Stimulated activated CD4-positive, alpha-beta T cell treated with anti-CD3 and anti-CD28 coated beads, Interleukin-15, amount 100 ng/mL, for 48 hours (primary cell): ENCODE results near the gene SLC5A11.
"Not testable (repeated sequence)": the region's sequence is repeated elsewhere in the genome, so short reads cannot be mapped to it uniquely, and the experiment has no call there.

Experiments used
- DNase-seq, 2 donors: peaks; one replicate each; pipeline ENCODE4 v3.0.0-alpha.2; 2020; ENCODE audit warnings: low read depth in 2 of 2

SLC5A11 gene

DNA sequence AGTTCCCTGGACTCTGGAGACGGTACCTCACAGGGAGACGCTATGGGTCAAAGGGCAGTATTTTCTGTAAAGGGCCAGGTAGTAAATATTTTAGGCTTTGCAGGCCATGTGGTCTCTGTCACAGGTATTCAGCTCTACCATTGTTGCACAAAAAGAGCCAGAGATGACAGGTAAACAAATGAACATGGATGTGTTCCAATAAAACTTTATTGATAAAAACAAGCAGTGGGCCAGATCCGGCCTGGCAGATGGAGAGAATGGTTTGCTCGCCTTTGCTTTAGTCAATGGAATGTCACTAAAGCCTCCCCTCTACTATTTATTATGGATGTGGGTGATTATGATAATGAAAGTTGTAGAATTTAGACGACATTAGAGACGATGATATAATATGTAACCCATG lies 8.9 kb upstream of the SLC5A11 start:
- no peak for DNase-seq

DNA sequence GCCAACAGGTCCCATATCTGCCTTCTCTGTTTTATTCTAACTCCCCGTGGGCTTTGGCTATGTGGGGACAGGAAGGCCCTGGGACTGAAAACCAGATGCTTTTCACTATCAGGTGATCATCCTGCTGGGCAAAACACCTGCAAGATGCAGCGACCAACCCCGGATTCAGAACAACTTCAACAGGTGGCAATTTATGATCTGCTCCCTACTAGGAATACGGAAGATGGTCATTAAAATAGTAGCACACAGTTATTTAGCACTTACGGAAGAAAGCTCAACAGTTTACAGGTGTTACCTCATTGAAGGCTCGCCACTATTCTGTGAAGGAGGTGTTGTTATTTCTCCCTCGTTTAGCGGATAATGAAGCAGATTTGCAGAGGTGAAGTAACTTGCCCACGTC lies 7.8 kb upstream of the SLC5A11 start:
- no peak for DNase-seq

DNA sequence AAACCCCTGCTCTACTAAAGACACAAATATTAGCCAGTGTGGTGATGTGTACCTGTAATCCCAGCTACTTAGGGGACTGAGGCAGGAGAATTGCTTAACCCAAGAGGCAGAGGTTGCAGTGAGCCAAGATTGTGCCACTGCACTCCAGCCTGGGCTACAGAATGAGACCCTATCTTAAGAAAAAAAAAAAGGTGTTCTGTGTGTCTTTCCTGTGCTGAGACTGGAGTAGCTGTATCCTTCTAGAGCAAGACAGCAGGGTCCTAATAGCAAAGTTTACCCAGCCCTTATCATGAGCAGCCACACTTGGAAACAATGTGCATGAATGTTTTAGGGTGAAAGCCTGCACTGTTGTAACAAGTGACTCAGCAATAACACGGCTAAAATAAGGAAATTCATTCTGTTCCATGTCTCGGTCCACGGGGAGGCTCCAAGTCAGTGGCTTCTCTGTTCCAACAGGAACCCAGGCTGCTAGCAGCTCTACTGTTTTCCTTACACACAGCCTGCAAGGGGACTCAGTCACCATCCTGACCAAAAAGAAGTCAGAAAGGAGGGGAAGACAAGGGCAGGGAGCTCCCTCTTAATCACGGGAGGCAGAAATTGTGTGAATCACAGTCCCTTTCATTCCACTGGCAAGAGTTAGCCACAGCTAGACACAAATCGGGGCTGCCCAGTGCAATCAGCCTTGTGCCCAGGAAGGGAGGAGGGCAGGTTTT lies 7.1 kb upstream of the SLC5A11 start:
- no peak for DNase-seq

DNA sequence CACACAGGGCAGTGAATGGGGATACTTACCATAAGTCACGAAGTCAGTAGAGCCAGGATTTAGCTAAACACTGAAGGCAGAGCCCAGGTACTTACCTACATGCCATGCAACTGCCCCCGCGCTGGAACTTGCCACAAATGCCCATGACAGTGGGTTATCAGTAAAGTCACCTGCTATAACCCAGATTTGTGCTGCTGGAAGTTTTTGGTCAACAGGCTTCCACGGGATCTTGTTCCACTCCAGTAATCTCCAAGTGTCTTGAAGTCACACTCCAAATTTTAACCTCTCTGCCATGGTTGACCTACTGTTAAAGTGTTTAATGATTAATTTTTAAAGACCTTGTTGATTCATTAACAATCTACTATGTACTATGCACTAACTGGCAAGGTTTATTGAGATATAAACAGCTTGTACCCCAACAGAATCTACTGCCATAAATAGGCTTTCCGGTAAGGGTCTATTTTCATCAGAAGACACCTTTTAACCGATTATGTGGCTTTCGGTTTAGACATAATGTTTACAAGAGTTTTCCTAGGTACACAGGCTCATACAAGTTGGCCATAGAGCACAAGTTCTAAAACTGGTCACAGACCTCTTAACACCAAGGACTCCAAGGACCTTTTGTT lies 6.3 kb upstream of the SLC5A11 start:
- DNase-seq: no peak

DNA sequence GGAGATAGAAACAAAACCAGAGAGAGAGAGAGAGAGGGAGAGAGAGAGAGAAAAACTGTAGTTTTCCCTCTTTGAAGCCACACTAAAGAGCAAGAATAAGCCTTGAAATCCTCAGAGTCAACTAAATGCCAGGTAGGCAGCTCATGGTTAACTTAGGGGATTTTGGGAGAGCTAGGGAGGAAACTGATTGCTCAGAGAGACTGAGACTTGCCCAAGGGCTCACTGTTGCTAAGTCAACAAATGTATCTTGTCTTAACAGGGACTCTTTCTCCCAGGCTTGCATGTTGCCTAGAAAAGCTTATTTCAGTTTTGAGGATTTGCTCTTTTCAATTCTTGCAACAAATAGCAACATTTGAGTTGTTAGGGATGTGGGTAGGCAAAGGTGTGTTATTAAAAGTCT lies 4.5 kb upstream of the SLC5A11 start:
- no peak for DNase-seq

DNA sequence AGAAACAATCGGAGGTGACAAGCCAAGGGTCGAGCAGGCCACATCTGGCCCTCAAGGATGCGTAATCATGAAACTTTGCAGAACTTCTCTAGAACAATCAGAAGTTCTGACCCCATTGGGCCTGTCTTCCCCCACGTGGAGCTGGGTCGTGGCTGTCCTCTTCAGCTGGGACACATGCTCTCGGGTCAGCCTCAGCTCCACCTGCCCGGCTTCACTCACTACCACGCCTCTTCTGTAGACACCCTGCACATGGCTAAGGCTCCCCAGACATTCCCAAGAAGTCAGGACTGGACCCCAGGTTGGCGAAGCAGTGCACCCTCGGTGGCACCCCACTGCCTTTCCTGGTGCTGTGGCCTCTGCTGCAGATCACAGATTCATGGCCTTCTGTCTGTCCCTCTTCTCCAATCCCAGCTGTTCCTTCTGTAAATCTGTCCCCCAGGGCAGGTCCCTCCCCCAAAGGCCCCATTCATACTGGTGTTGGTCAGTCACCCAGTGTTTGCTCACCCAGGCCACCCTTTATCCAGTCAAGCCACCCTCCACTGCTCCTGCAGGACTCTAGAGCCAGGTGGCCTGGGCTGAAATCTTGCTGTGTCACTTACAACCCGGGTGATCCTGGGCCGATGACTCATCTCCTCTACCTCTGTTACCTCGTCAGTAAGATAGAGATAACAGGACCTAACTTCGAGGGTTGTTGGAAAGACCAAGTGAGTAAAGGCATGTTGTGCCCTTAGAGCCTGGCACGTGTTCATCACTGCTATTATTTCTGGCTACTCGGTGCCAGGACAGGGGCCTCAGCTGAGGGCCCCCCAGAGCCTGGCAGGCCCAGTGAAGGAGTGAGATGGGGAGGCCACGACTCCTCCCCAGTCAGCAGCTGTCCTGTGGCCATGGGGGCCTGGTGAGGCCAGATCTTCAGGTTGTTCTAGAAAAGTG lies 1.4 kb upstream of the SLC5A11 start:
- no peak for DNase-seq

DNA sequence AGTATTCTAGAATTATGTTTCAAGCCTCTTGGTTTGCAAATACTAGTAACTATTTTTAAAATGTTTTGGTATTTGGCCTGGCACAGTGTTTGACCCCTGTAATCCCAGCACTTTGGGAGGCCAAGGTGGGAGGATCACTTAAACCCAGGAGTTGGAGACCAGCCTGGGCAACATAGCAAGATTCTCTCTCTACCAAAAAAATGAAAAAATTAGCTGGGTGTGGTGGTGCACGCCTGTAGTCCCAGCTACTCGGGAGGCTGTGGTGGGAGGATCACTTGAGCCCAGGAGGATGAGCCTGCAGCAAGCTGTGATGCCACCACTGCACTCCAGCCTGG lies 765 bp upstream of the SLC5A11 start:
- not testable (repeated sequence) for DNase-seq

DNA sequence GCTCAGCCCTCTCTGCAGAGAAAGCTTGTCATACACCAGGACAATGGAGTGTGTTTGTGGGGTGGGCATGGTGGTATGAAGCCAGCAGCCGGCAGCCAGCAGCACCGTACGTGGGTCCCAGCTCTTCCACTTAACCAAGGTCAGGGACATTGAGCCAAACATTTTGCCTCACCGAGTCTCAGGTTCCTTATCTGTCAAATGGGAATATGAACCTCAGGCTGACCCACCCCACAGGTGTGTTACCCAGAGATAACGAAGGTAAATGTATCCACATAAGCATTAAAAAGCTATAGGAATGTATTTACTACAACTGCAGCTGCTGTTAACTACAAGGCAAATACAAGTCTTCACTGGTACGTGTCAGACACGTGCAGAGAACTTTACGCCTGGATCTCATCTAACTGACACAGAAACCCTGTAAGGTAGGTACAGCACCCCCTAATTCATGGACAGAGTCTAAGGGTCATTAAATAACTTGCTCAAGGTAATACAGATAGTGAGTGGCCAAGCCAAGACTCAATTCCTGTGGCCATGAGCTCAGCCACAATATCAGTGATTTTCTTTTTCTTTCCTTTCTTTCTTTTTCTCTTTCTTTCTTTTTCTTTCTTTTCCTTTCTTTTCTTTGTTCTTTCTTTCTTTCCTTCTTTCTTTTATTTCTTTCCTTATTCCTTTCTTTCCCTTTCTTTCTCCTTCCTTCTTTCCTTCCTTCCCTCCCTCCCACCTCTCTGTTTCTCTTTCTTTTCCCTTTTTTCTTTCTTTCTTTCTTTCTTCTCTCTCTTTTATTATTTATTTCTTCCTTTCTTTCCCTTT lies 990 bp downstream of the SLC5A11 start:
- DNase-seq: no peak

DNA sequence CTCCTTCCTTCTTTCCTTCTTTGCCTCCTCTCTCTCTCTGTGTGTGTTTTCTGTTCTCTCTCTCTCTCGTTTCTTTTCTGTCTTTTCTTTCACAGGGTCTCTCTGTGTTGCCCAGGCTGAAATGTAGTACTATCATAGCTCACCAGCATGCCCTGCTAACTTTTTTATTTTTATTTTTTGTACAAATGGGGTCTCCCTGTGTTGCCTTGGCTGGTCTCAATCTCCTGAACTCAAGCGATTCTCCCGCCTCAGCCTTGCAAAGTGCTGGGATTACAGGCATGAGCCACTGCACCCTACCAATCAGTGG lies 1.5 kb downstream of the SLC5A11 start:
- DNase-seq: no peak

DNA sequence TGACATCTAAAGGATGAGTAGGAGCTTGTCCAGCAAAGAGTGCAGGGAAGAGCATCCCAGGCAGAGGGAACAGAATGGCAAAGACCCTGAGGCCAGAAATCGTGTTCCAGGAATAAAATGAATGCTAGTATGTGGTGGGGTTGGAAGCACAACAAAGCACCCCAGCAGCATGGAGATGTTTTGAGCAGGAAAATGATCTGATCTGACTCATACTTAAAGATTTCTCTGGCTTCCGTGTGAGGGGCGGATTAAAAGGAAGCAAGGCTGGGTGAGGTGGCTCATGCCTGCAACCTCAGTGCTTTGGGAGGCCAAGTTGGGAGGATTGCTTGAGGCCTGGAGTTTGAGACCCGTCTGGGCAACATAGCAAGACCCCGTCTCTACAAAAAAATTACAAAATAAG lies 2.3 kb downstream of the SLC5A11 start:
- DNase-seq: no peak

DNA sequence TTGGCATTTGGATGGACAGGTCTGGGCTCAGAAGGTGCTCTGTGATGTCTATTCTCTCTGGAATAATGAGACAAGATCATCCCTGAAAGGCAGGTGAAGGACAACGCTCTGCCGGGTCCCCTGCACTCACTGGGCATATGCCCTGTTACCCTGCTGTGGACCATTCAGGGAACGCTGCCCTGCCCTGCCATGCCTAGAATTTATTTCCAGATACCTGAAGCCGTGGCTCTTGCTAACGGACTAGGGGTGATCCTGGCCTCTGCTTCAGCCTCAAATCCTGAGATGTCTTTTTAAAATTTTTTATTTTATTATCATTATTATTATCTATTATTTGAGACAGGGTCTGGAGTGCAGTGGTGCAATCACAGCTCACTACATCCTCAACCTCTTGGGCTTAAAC lies 3.9 kb downstream of the SLC5A11 start:
- DNase-seq: no peak

DNA sequence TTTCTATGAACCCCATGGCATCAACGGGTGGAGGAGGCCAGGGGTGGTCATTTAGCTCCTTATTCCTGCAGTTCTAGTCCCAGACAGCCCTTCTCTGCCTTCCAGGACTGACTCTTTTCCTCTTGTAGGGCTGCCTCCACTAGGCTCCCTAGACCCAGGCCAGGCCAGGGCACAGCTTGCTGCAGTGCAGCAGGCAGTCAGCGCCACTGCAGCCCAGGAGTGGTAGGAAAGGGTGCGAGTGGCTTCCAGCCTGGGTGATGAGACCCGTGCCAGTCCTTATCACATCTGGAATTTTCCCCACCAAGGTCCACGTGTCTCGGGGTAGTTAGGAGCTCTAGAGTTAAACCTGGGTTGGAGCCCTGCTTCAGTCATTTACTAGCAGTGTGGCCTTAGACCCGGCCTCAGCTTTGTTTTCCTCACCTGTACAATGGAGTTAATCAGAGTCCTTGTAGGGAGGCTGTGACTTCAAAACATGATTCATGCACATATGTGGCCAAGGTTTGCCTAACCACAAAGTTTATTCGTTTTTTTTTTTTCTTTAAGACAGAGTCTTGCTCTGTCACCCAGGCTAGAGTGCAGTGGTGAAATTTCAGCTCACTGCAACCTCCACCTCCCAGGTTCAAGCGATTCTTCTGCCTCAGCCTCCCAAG lies 4.7 kb downstream of the SLC5A11 start:
- DNase-seq: peak in 1 of 2 donors; percentile 2

DNA sequence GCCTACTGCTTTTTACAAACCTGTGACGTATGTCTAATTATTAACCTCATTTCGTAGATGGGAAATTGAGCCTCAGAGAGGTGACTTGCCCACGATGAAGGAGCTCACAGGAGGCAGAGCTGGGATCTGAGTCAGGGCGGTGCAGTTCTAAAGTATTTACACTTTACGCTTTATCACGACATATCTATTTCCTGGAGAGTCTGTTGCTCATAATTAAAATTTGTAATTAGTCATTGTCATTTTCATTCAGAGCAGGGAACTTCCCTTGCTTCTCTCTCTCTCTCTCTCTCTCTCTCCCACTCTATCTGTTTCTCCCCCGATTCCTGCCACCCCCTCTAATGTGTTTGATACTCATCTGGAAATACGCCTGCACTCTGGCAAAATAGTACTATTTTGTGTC lies 5.9 kb downstream of the SLC5A11 start:
- DNase-seq: peak; percentile 11 to 22

DNA sequence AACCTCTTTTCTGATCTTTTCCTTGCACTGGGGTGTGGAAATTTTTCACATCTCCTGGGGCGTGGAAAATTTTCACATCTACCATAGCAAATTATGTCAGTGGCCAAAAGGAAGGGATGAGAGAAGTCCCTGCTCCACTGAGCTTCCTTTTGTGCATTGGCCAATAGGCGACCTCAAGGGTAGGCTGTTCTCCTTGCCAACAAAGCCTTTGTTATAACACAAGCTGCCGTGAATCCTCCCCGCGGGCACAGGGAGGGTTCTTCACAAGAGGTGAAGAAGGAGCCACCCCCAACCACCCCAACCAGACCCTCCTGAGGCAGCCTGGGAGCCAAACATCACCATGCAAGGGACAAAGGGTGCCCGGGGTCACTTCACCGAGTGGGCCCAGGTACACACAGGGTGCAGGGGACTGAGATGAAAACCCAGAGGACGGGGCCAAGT lies 6.5 kb downstream of the SLC5A11 start:
- no peak for DNase-seq

DNA sequence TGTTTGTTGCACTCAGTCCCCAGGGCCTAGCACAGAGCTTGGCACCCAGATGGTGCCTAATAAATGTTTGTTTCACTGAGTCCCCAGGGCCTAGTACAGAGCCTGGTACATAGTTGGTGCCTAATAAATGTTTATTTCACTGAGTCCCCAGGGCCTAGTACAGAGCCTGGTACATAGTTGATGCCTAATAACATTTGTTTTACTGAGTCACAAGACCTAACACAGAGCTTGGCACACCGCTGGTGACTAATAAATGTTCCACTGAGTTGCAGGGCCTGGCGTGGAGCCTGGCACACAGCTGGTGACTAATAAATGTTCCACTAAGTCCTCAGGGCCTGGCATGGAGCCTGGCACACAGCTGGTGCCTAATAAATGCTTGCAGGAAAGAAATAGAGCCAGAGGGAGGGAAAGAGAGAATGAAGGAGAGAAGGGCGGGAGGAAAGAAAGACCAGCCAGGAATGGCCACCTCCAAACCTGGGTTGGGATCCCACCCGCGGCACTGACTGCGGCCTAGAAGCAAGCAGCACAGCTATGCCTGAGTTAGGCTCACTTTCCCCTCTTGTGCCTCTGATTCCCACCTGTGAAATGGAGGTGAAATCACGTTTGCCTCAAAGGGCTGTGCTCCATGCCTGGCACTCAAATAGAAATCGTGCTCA lies 7.5 kb downstream of the SLC5A11 start:
- DNase-seq: no peak

DNA sequence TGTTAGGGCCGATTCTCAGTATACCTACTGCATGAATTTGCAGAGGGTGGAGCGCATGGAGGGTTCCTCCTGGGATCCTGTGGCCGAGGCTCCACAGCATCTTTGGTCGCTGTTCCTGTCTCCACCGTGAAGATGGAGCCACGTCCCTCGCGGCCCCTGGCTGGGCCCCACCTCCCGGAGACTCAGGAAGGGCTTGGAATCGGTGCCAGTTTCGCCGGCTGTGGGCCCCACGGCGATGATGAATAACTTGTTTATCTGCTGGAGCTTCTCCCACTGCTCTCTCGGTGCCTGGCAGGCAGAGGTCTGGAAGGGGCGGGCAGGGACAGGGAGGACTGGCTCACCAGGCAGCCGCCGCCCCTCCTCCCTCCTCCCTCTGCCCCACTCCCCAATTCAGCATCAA lies 8.1 kb downstream of the SLC5A11 start:
- DNase-seq: no peak

DNA sequence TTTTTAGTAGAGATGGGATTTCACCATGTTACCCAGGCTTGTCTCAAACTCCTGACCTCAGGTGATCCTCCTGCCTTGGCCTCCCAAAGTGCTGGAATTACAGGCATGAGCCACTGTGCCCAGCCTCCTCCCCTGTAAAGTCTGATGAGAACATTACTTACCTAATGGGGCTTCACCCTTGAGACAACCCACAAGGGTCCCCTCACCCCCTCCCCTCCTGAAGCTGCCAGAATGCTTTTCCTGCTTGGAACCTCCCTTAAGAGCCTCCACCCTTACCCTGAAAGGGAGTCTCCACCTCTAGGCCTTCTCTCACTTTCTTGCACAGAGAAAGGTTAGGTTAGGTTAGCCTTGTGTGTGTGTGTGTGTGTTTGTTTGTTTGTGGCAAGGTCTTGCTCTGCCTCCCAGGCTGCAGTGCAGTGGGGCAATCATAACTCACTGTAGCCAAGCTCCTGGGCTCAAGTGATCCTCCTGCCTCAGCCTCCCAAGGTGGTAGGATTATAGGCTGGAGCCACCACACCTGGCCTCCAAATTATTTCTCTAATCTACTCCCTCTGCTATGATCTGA lies 8.9 kb downstream of the SLC5A11 start:
- no peak for DNase-seq

DNA sequence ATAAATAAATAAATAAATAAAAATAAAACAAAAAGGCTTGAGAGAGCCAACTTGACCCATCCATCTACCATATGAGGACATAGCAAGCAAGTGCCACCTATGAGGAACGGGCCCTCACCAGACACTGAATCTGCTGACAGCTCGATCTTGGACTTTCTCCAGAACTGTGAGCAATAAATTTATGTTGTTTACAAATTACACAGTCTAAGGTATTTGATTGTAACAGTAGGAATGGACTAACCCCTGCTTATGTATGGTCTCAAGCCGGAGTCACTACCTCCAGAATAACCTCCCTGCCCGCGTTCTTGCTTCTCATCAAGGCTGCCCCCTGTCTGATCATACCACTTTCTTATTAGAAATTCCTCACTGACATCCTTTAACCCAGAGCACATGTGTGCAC lies 9.9 kb downstream of the SLC5A11 start:
- DNase-seq: no peak

DNA sequence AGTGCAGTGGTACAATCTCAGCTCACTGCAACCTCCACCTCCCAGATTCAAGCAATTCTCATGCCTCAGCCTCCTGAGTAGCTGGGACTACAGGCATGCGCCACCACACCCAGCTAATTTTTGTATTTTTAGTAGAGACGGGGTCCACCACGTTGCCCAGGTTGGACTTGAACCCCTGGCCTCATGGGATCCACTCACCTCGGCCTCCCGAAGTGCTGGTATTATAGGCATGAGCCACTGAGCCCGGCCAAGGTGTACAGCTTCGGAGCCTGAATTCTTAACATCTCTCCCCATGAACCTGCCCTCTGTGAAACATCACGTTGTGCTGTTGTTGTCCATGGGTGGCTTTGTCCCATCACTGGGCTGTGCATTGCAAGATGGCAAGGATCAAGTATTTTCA lies 11.1 kb downstream of the SLC5A11 start:
- not testable (repeated sequence) for DNase-seq

DNA sequence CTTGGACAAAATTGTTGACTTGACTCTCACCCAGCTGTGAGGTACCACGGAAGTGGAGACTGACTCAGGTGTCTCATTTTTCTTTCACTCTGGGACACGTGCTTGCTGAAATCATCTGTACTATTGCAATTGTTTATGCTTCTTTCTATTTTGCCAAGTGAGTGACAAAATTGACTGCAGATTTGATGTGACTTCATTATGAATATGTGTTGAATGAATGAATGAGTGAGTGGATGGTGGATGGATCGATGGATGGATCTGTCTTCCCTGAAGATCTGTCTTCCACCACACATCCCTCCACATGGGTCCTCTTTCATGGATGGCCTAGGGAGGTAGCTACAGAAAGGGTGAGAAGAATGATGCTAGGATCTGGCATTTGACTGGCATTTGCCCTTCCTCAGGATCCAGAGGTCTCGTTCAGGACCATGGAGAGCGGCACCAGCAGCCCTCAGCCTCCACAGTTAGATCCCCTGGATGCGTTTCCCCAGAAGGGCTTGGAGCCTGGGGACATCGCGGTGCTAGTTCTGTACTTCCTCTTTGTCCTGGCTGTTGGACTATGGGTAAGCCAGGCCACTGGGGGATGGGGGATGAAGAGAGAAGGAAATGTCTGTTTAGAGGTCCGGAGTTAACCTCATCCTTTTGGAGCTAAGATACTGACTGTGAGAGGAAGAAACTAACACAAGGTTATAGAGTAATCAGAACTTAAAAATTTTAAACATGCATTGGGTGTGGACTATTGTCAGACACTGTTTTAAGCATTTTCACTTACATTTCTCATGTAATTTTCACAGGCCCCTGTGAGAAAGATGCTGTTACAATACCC lies 12.7 kb downstream of the SLC5A11 start:
- DNase-seq: peak in 1 of 2 donors; percentile 42
